Fibroblast of gingiva (primary cell): ENCODE data around the gene FKBP2.

Experiments used
- DNase-seq: peaks from one replicate; pipeline ENCODE4 v3.0.0-alpha.2; 2011; ENCODE audit warnings: low read depth

Gene FKBP2

DNA sequence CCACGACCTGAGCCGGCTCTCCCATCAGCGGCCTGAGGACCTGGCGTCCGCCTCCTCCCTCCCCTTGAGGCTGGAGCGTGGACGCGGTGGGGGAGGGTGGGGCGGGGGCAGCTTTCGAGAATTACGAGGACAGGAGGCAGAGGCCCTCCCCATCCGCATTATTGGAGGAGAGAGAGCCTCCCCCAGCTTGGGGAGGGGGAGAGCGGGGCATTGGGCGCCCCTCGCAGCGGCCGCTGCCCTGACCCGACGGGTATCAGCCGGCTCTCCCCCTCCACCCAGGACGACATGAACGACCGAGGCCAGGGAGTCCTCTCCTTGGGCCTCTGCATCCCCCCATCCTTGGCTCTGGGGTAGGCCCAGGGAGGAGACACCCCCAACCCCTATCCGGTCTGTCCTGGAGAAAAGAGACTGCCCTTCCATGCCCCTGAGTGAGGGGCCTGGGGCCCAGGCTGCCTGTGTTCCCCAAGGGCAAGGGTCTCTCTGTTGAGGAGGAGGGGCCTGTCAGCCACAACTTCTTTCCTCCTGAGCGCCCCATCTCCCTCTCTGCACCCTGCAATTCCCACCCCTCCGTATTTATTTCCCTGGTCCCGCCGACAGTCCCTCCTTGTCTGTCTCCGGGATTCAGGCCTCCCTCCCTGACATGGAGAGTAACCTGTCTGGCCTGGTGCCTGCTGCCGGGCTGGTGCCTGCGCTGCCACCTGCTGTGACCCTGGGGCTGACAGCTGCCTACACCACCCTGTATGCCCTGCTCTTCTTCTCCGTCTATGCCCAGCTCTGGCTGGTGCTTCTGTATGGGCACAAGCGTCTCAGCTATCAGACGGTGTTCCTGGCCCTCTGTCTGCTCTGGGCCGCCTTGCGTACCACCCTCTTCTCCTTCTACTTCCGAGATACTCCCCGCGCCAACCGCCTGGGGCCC lies 45.2 kb downstream of the FKBP2 start:
- no peak for DNase-seq

- no peak for DNase-seq
Observed at GRCh38 chr11:64286801-64287159, 45.9 kb downstream of the FKBP2 start.

GRCh38 chr11:64287676-64288352 lies 46.9 kb downstream of the FKBP2 start:
- DNase-seq: no peak

- DNase-seq: no peak
Observed at GRCh38 chr11:64288353-64288750, 47.5 kb downstream of the FKBP2 start.

DNA sequence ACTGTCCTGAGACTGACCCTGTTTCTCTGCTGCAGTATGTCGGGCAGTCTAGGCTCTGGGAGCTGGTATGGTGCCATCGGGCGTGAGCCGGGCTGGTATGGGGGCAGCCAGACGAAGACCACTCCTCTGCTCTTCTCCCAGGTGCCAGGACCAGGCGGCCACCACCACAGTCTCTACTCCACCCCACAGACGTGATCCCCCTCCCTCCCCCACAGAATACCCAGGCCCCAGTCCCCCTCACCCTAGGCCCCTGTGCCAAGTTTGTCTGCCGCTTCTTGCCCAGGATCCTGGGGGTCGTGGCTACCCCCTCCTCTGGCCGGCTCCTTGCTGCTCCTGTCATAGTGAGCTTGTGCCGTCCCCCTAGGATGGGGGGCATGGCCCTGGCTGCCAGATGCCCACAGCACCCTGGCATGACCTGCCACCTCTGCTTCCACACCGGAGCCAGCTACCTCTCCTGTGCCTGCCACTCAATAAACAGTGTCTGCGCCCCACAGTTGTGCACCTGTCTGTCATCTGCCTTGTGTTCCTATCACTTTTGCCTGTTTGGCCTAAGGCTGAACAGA lies 48.2 kb downstream of the FKBP2 start:
- DNase-seq: no peak

GRCh38 chr11:64290352-64291261 lies 49.7 kb downstream of the FKBP2 start:
- DNase-seq: no peak

DNA sequence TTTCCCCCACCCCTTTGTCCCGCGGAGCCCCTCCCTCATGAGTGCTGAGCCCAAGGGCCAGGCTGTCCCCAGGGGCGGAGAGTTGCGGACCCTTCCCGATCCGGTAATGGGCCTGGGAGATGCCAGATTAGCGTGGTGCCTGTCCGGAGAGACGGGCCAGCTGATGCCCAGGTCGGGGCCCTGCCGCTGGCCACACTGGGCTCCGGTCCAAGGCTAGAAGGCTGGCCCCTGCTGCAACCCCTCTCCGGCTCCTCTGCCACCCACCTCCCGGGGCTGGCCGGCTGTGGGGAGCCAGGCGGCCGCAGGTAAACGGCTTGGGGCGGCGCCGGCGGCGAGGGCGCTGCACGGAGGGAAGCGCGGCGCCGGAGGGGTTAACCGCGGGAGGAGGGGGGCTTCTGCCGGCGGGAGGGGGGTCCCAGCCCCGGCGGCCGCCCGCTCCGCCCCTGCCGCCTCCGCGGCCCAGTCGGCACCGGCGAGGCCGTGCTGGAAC lies 50.4 kb downstream of the FKBP2 start, which contains the start of gene KCNK4:
TSS of gene KCNK4 (plus strand) at position 41 of the 490 bp plus-strand sequence. CDS start 1,717 bp downstream, outside the sequence.
- no peak for DNase-seq

DNA sequence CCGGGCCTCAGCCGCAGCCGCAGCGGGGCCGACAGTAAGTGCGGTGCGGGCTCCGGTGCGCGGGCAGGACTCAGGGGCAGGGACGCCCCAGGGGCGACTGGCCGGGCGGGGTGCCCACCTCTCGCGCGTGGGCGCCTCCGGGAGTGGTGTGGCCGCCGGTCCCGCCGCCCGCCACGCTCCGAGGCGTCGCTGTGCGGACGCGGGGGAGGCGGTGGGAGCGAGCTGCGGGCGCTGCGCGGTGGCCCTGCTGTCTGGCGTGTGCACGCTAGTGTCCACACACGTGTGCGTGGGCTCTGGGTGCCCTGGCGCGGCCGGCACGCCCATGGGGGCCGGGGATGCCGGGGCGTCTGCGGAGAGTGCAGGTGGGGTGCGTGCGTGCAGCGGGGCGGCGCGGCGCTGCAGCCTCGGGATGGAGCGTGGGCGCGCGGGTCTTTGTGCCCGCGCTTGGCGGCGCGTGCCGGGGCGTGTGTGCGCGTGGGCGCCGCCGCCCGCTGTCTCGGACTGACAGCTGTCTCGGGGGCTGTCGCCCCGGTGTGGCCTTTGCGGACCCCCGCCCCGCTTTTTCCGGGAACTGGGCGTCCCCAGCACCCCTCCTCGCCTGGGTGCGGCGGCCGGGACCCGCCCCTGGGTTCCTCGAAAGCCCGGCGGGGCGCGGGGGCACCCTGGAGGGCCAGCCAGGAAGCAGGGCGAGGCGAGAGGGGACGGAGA lies 51.0 kb downstream of the FKBP2 start:
- no peak for DNase-seq

GRCh38 chr11:64292460-64293254 lies 51.8 kb downstream of the FKBP2 start:
- DNase-seq: no peak
